ENCODE measurements around the gene ZNF280A. TPM values are rescaled to one million over a fixed set of nuclear protein-coding genes. Genes with fewer than 3 reads are reported as not detected.
"Not testable (repeated sequence)": the region's sequence is repeated elsewhere in the genome, so short reads cannot be mapped to it uniquely, and the experiment has no call there.

The ZNF280A gene
- total and polyA plus RNA-seq, 9 of the 15 experiments (the other 6 are each of a cell fraction or from before 2014, with no cell fraction given) = 19.0 to 40.8 (median 28.6) TPM

DNA sequence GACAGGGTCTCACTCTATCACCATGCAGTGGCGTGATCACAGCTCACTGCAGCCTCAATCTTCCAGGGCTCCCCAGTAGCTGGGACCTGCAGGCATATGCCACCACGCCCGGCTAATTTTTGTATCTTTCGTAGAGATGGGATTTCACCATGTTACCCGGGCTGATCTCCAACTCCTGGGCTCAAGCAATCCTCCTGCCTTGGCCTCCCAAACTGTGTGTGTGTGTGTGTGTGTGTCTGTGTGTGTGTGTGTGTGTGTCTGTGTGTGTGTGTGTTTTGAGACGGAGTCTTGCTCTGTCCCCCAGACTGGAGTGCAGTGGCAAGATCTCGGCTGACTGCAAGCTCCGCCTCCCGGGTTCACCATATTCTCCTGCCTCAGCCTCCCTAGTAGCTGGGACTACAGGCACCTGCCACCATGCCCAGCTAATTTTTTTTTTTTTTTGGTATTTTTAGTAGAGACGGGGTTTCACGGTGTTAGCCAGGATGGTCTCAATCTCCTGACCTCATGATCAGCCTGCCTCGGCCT, 12.5 kb upstream of the ZNF280A start (continued):
- TF ChIP-seq, protein P1, sequence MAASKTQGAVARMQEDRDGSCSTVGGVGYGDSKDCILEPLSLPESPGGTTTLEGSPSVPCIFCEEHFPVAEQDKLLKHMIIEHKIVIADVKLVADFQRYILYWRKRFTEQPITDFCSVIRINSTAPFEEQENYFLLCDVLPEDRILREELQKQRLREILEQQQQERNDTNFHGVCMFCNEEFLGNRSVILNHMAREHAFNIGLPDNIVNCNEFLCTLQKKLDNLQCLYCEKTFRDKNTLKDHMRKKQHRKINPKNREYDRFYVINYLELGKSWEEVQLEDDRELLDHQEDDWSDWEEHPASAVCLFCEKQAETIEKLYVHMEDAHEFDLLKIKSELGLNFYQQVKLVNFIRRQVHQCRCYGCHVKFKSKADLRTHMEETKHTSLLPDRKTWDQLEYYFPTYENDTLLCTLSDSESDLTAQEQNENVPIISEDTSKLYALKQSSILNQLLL (CRISPR knock-in tag; IDR thresholded peaks at IDR 0.05; ENCODE audit: borderline replicate concordance) = 0 out of 2 replicates have a peak, but pooled peaks have one; percentile 39
- TF ChIP-seq ZBTB26 (CRISPR knock-in tag; IDR thresholded peaks at IDR 0.05) (peak; percentile 94), THRB (CRISPR knock-in tag; conservative IDR thresholded peaks at IDR 0.05) (peak; percentile 93), ZNF668 (CRISPR knock-in tag; IDR thresholded peaks at IDR 0.05) (0 out of 2 replicates have a peak, but pooled peaks have one; percentile 20), ELF4 (CRISPR knock-in tag; IDR thresholded peaks at IDR 0.05) (peak; percentile 92), SMARCE1 (IDR thresholded peaks at IDR 0.05) (0 out of 2 replicates have a peak, but pooled peaks have one; percentile 19), ETV5 (CRISPR knock-in tag; IDR thresholded peaks at IDR 0.05; ENCODE audit: low read depth) (0 out of 2 replicates have a peak, but pooled peaks have one; percentile 20), MLX (CRISPR knock-in tag; conservative IDR thresholded peaks at IDR 0.05) (0 out of 4 replicates have a peak, but pooled peaks of 1 of the 2 experiments have one; percentile 72), GABPB2 (CRISPR knock-in tag; conservative IDR thresholded peaks at IDR 0.05) (peak; percentile 78), HBP1 (CRISPR knock-in tag; IDR thresholded peaks at IDR 0.05) (peak; percentile 89), OTX1 (CRISPR knock-in tag; IDR thresholded peaks at IDR 0.05) (peak; percentile 92; the same call in 1 of the 2 replicates)
- TF ChIP-seq, protein P2, sequence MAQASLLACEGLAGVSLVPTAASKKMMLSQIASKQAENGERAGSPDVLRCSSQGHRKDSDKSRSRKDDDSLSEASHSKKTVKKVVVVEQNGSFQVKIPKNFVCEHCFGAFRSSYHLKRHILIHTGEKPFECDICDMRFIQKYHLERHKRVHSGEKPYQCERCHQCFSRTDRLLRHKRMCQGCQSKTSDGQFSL (CRISPR knock-in tag; IDR thresholded peaks at IDR 0.05) = not testable (repeated sequence)
- TF ChIP-seq, protein P2 (tag; IDR thresholded peaks at IDR 0.05) = peak in 1 of 2 experiments; percentile 35; a peak in 1 of 4 replicates

Data from K562 (cell line).